H1 (cell line): ENCODE results near the gene CIZ1. TPM values are rescaled to one million over a fixed set of nuclear protein-coding genes. Genes with fewer than 3 reads are reported as not detected.

Experiments used
- BRCA1 ChIP-seq: IDR thresholded peaks from 2 replicates; pipeline ENCODE4 v1.6.1; 2012; ENCODE audit warnings: low read depth, low read length, improper control_type of control experiment
- CHD7 ChIP-seq: fragments of 300-600 bp; sonication (generic); IDR thresholded peaks from 2 replicates; pipeline ENCODE4 v1.7.1; 2012; ENCODE audit warnings: low read length, moderate library complexity, mild to moderate bottlenecking, inconsistent platforms; ENCODE audit not compliant: insufficient replicate concordance
- EZH2 ChIP-seq: fragments of 200-600 bp; sonication (generic); IDR thresholded peaks from 2 replicates; pipeline ENCODE4 v1.7.1; 2012; ENCODE audit warnings: low read depth, mild to moderate bottlenecking, moderate library complexity, low read length, inconsistent platforms; ENCODE audit not compliant: severe bottlenecking
- POLR2A ChIP-seq, 2 experiments: IDR thresholded peaks; 1 replicate in 1 of 2; 2 replicates in 1 of 2; pipeline ENCODE4 v1.6.1; 2011; ENCODE audit warnings: low read depth in 2 of 2, low read length in 2 of 2, mild to moderate bottlenecking in 2 of 2; ENCODE audit errors: control extremely low read depth in 1 of 2
- RXRA ChIP-seq: IDR thresholded peaks from 2 replicates; pipeline ENCODE4 v1.6.1; 2011; ENCODE audit warnings: low read depth, mild to moderate bottlenecking, low read length, moderate library complexity; ENCODE audit not compliant: insufficient read depth
- SIN3A ChIP-seq, 2 experiments: IDR thresholded peaks in 1 of 2; conservative IDR thresholded peaks in 1 of 2; 2 replicates each; pipeline ENCODE4 v1.6.1; 2011 to 2012; ENCODE audit warnings: low read length in 2 of 2, improper control_type of control experiment in 1 of 2, low read depth in 1 of 2, mild to moderate bottlenecking in 1 of 2
- polyA plus RNA-seq, 7 experiments: library from polyadenylated mRNA; depleted of rRNA in 3 of 7; stranded (reverse) in 5 of 7; unstranded in 2 of 7; fragments of >200 nt in 5 of 7; fragments of 200-250 nt in 2 of 7; gene quantifications; 1 replicate in 5 of 7; 2 replicates in 1 of 7; 4 replicates in 1 of 7; pipeline versions ENCODE4 v1.2.1 to v1.2.3, GENCODE V29; 2011 to 2013; ENCODE audit warnings: missing spikeins in 2 of 7, mixed read lengths in 2 of 7
- total RNA-seq: library from RNA; stranded (reverse); fragmentation: NEBNext Ultra II Directional; extraction: Animal tissue kit (Norgen Biotek cat#: 25700); gene quantifications from 2 replicates; pipeline ENCODE4 v1.2.1, GENCODE V29; 2021

CIZ1 gene
- total and polyA plus RNA-seq, 2 of the 8 experiments (the other 6 are each of a cell fraction or from before 2014, with no cell fraction given) = 66.0 to 107 TPM

DNA sequence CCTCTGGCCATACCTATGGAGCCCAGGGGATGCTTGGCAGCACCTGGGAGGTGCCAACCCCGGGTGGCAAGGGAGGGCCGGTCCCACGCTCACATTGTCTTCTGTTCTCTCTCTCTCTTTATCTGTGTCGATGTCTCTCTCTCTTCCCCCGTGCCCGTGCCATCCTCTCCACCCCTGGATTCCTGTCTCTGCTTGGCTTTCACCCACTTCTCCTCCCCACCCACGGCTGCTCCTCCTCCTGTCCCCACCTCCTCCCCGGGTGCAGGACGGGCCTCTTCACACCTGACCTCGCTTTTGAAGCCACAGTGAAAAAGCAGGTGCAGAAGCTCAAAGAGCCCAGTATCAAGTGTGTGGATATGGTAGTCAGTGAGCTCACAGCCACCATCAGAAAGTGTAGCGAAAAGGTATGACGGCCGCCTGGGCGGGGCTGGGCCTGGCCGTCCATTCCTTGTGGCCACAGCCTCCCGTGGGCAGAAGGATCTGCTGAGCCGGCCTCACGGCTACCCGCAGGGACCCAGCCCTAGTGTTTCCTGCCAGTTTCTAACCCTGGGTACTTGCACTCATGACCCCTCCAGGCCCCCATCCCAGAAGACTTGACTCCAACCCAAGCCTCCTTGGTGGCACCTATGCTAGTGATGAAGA, 34.5 kb upstream of the CIZ1 start (continued):
- TF ChIP-seq CHD7 (no peak), EZH2 (no peak), POLR2A (IDR thresholded peaks at IDR 0.05; ENCODE audit: control extremely low read depth in 1 of 2, low read depth in 2 of 2, low read length in 2 of 2) (no peak), SIN3A (conservative IDR thresholded peaks at IDR 0.05 in 1 of 2, IDR thresholded peaks at IDR 0.05 in 1 of 2; ENCODE audit: low read depth in 1 of 2, low read length in 2 of 2) (no peak), BRCA1 (no peak), RXRA (no peak)
